DMS79 treated with DMSO at 0.1 percent for 48 hours (cell line): Measurements from ENCODE around the gene GABBR2.

Experiments
- DNase-seq: peaks from one replicate; lab custom pipeline; 2025; lab: John Stamatoyannopoulos, UW

Gene GABBR2

DNA sequence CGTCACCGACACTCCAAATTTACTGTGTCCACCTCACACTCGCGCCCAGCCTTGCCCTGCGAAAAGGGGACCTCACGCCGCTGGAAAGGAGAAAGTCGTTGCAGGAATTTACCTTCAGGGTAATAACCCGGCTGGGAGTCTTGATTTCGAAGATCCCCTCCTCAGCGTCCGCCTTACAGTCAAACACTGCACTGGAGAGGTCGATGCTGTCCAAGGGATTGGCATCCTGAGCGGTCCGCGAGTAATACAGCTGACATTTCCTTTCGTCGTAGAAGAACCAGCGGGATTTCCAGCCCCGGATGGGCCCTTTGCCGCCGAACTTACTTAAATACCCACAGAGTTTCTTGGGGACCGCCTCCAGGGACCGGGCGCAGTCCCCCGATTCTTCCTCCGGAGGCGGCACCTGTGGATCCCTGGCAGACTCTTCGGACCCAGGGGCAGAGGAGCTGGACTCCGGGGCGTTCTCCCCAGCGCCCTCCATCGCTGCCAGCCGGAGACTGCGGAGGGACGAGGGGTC lies 453.6 kb downstream of the GABBR2 start:
- no peak for DNase-seq

DNA sequence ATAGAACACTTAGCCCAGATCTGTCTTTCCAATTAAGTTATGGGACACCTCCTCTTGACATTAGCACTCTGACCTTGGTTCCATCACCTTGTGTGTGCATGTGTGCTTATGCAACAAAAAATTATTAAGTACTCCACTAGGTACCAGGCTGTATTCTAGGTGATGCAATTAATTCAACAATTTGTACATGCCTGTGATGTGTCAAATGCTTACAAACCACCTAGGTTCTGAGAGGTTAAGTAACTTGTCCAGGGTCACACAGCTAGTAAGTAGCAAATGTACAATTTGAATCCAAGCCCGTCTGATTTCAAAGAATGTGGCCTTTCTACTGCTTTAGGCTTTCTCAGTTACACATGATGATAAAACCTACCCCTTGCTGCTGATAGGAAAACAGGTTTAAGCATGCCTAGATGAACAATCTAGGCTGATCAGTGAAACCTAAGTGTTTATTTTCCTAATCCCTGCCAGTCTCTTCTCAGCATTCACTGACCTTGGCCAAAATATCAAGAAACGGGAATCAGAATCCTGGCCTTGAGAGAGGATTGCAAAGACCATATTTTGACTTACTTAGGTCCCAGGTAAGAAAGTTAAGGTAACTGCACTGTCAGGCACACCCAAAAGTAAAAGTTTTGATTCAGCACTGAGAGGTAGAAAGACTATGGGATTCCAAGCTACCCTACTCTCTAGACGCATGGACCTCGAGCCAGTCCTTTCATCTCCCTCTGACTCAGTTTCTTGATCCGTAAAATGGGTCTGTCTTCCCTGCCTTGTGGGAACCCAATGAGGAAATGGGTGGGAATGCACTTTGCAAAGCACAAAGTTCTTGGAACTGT lies 454.3 kb downstream of the GABBR2 start:
- no peak for DNase-seq

DNA sequence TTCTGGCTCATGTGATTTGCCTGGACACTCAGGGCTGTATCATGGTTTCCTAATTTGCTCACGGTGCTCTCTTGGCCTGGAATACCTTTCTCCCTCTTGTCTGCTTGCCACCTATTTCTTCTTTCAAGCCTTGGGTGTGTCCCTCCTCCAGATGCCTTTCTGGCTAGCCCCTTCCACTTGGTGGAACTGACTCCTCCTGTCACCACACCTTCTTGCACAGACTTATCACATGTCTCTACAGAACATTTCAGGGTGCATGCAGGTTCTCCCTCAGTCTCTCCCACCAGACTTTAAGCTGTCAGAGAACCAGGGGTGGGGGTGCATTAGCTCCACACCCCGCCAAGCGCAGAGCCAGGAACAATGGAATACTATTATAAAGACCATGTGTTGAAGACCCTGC lies 455.2 kb downstream of the GABBR2 start:
- no peak for DNase-seq

DNA sequence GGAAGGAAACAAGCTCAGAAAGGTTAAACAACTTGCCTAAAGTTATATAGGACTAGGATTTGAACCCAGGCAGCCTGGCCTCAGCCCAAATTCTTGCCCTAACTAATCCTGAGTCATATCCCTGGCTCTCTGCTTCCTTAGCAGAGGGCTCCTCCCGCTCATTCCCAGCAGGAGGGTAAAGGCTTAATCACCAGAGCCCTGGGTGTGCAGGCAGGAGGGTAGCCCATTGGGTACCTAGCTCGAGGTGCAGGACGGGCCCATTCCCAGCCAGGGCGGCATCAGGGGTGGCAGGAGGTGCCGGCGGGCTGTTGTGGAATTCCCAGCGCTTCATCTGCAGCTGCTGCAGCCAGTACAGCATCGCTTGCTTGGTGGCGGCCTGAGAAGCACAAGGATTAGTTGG lies 457.2 kb downstream of the GABBR2 start:
- DNase-seq = no peak

DNA sequence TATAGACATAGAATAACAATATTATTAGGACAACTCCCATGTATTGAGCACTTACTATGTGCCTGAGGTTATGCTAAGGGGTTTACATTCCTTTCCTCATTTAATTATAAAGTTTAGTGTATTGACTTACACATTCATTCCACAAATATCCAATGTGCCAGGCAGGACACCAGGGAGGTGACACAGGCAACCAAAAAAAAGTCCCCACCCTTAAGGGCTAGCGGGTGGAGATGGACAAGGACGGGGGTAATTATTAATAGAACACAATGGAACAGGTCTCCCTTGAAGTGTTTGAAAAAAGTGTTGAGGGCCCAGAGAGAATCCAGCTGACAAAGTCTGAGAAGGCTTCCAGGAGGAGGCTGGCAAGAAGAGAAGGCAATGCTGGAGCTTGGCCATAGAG lies 459.0 kb downstream of the GABBR2 start:
- DNase-seq = no peak

DNA sequence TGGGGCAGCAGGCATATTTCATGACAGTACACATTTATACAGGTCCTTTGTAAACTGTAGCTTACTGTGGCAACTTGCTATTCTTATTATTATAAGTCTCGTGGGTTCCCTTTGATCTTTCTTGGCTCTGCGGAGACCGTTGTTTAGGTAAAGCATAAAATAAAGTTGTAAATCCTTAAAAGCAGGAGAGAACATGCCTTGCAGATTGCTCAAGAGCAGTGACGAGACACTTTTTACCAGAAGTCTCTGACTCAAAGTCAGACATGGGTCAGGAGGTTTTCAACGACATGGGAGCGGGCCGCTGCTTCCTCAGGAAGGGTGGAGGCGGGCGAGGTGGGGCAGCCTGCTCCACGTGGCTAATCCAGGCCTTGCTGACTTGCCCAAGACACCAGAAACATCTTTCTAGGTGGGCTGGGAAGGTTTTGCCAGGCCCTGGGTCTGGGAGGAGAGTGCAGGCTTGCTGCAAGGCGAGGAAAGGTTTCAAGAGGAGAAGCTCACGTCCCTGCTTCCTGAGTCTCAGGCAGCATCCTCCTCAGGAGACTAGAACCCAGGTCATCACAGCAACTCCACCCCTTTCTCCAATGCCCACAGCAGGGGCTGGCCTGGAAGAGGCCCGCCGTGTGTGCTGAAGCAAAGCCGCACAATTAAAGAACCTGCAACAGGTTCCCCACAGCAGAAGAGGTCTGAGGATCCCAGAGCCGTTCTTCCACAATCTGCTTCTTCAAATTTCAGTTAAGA lies 459.8 kb downstream of the GABBR2 start:
- no peak for DNase-seq

DNA sequence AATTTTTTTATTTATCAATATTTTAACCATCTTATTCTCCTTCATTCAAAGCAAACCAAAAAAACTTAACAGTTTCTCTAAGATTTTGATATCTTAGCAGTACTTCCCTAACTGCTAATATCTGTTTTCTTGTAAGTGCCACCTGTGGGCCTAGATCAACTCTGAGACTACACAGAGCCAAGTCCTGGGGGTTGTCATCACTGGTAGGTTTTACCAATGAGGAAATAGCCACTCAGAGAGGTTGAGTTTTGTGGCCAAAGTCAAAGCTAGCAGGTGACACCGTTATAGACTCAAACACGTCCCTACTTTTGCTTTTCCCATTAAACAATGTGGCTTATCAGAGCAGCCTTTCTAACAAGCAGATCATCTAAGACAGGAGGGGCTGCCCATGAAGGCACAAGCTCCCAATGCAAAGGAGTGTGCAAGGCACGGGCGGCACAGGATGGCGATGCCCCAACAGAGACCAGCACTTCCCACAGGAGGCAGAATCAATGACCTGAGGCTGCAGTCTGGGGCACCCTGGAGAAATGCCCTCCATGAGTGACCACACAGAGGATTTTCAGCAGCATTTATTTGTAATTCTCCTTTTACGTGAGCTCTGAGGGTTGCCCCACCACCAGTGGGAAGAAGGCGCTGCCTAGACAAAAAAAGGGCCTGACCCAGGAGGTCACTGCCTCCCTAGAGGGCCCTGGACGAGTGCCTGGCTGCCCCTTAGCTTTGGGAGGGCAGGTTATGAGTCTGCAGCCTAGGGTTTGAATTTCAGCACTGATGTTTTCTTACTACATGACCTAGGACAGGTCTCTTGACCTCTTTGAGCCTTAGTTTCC lies 460.7 kb downstream of the GABBR2 start:
- DNase-seq = no peak

DNA sequence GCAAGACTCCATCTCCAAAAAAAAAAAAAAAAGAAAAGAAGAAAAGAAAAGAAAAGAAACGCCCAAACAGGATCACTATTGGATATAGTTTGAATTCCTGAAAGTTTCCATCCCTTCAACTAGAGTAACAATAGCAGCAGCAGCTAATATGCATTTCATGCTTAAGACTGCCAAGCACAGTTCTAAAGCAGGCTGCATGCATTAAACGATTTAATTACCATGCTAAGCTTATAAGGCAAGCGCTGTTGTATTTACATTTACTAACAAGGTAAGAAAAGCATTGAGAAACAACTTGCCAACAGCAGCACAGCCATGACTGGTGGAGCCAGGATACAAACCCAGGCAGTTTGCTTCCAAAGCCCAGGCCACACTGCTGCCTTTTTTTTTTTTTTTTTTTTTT lies 466.3 kb downstream of the GABBR2 start:
- DNase-seq = no peak

DNA sequence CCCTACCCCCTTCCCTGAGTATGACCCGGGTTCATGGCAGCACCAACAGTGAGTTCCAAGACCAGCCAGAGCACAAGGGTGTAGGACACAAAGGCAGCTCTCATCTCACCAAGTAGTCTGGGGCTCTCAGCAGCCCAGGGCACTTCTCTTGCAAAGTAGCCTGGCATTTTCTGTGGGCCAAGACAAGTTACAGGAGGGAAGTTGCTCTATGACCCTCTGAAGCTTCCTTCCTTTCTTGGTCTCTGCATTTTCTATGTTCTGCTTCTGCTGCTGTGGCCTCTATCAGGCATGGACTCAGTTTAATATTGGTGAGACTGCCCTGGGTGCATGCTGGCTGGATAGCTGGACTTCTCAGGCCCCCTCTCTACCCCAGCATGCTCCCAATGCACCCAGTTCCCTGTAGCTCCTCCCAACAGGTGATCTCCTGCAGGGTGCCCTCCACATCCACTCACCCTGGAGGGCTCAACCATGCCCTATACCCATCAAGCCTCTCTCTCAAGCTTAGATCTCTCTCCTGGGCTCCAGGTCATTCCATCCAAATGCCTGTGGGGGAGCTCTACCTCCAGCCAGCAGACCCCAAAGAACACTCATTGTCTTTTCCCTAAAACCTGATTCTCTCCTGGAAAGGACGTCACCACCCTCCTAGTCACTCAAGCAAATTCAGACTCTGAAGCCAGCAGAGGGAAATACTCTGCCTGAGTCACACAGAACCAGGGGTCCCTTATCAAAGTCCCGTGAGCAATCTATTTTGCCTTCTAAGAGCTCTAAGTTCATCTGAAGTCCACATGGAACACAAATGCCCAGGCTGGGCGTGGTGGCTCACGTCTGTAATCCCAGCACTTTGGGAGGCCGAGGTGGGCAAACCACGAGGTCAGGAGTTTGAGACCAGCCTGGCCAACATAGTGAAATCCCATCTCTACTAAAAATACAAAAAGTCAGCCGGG lies 467.1 kb downstream of the GABBR2 start:
- no peak for DNase-seq

DNA sequence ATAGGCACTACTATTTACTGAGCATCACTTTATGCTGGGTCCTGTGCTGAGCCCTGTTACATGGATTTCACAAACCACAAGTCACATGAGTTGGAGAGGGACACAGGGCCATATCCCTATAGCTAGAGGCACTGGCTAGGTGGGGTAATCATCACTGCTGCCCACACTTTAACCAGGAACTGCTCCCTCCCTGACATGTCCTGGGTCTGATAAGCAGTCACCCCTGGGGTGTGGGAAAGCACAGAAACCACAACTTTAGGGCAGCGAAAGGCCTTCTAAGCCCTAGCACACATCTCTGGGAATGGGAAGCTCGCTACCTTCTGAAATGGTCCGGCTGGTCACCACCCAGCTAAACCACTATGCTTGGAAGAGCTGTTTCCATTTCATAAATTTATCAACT lies 468.3 kb downstream of the GABBR2 start:
- no peak for DNase-seq
